Left kidney (tissue), 2 donors: ENCODE measurements around the gene ZFP82. TPM values are rescaled to one million over a fixed set of nuclear protein-coding genes. Genes with fewer than 3 reads are reported as not detected.

Experiments
- DNase-seq: peaks from one replicate; pipeline ENCODE4 v3.0.0-alpha.2; 2013
- polyA plus RNA-seq: library from polyadenylated mRNA; unstranded; fragments of 120-200 nt; gene quantifications from one replicate; pipeline ENCODE4 v1.2.1, GENCODE V29; 2013; ENCODE audit not compliant: insufficient read length

ZFP82 gene
- polyA plus RNA-seq, 1 donor: 16.9 TPM

- DNase-seq: no peak
These were observed 40.8 kb downstream of the ZFP82 start for GRCh38 chr19:36377541-36378178.

- DNase-seq: no peak
These were observed 44.7 kb downstream of the ZFP82 start for GRCh38 chr19:36373638-36374156.

- DNase-seq: no peak
These were observed 46.6 kb downstream of the ZFP82 start for GRCh38 chr19:36371886-36372285.

GRCh38 chr19:36363845-36364244 is 54.6 kb downstream of the ZFP82 start:
- no peak for DNase-seq

Other genes with a start within 250 kb of the ZFP82 start
- gene ZNF565, start 204.0 kb downstream of the ZFP82 start, polyA plus RNA-seq: 8.1 TPM
- gene ZNF146, start 203.5 kb downstream of the ZFP82 start, polyA plus RNA-seq: 155 TPM
- gene ZFP14, start 39.4 kb downstream of the ZFP82 start, polyA plus RNA-seq: 18.2 TPM
- 19.4 TPM for gene ZNF566, start 70.9 kb upstream of the ZFP82 start, polyA plus RNA-seq
- 39.3 TPM for gene ZNF260, start 109.6 kb upstream of the ZFP82 start, polyA plus RNA-seq
- gene ZNF529, start 154.6 kb upstream of the ZFP82 start, polyA plus RNA-seq: 35.0 TPM
- 10.9 TPM for gene ZNF382, start 186.7 kb upstream of the ZFP82 start, polyA plus RNA-seq
- 18.1 TPM for gene ZNF461, start 248.2 kb upstream of the ZFP82 start, polyA plus RNA-seq